Smooth muscle cell (in vitro differentiated cells): ENCODE results near the gene TNS1. TPM values are rescaled to one million over a fixed set of nuclear protein-coding genes. Genes with fewer than 3 reads are reported as not detected.

Experiments
- DNase-seq: peaks from one replicate; lab custom pipeline; 2025; ENCODE audit not compliant: unreplicated experiment; lab: John Stamatoyannopoulos, UW
- H2AFZ ChIP-seq: fragments of 200-600 bp; sonication (generic); 2 replicates; pipeline ENCODE4 v1.6.0; 2016; ENCODE audit warnings: antibody characterized with exemption, low read depth, mild to moderate bottlenecking
- H3F3A ChIP-seq: fragments of 200-600 bp; sonication (generic); 2 replicates; pipeline ENCODE4 v1.6.0; 2017; ENCODE audit warnings: antibody characterized with exemption, low read depth
- H3K27ac ChIP-seq: fragments of 200-600 bp; sonication (generic); 2 replicates; pipeline ENCODE4 v1.5.1; 2016; ENCODE audit warnings: low read depth, mild to moderate bottlenecking
- H3K27me3 ChIP-seq: fragments of 200-600 bp; sonication (generic); 2 replicates; pipeline ENCODE4 v1.6.1; 2016; ENCODE audit warnings: low read depth, mild to moderate bottlenecking
- H3K36me3 ChIP-seq: fragments of 200-600 bp; sonication (generic); 2 replicates; pipeline ENCODE4 v1.5.1; 2016; ENCODE audit warnings: low read depth
- H3K4me1 ChIP-seq: fragments of 200-600 bp; sonication (generic); 2 replicates; pipeline ENCODE4 v1.5.1; 2016; ENCODE audit warnings: low read depth
- H3K4me2 ChIP-seq: fragments of 200-600 bp; sonication (generic); 2 replicates; pipeline ENCODE4 v1.6.0; 2016; ENCODE audit warnings: mild to moderate bottlenecking
- H3K4me3 ChIP-seq: fragments of 200-600 bp; sonication (generic); 2 replicates; pipeline ENCODE4 v1.5.1; 2016; ENCODE audit warnings: mild to moderate bottlenecking
- H3K79me2 ChIP-seq: fragments of 200-600 bp; sonication (generic); 2 replicates; pipeline ENCODE4 v1.6.0; 2016; ENCODE audit warnings: low read depth, mild to moderate bottlenecking
- H3K9ac ChIP-seq: fragments of 200-600 bp; sonication (generic); 2 replicates; pipeline ENCODE4 v1.6.0; 2016; ENCODE audit warnings: low read depth
- H3K9me3 ChIP-seq: fragments of 200-600 bp; sonication (generic); replicated peaks from 2 replicates; pipeline ENCODE4 v1.5.1; 2016; ENCODE audit warnings: low read depth
- H4K20me1 ChIP-seq: fragments of 200-600 bp; sonication (generic); 2 replicates; pipeline ENCODE4 v1.6.0; 2016; ENCODE audit warnings: low read depth
- CTCF ChIP-seq: fragments of 200-600 bp; sonication (generic); IDR thresholded peaks from 2 replicates; pipeline ENCODE4 v1.5.1; 2017; ENCODE audit warnings: borderline replicate concordance, mild to moderate bottlenecking, antibody characterized with exemption; ENCODE audit not compliant: insufficient read depth, poor library complexity, severe bottlenecking
- WGBS: methylation state at CpG from one replicate; pipeline ENCODE4 v1.1.7; 2016; ENCODE audit warnings: low lambda C conversion rate; 5-methylcytosine and 5-hydroxymethylcytosine counted together
- polyA plus RNA-seq: library from polyadenylated mRNA; unstranded; fragments of >200 nt; fragmentation: Nextera tagmentation; extraction: Ambion mirVana; gene quantifications from 2 replicates; pipeline ENCODE4 v1.2.1, GENCODE V29; 2016
- total RNA-seq: library from RNA; depleted of rRNA; stranded (reverse); fragments of >200 nt; gene quantifications from 2 replicates; pipeline ENCODE4 v1.2.3, GENCODE V29; 2014

TNS1 gene
- total and polyA plus RNA-seq, 2 experiments from 2014 or later = 52.3 to 61.5 TPM

GRCh38 chr2:218002143-218002844 lies 501 bp downstream of the TNS1 start:
- H2AFZ ChIP-seq = no peak overlapping the region
- WGBS = 61% methylated on average over 12 of the region's 12 CpGs
- H3K9ac ChIP-seq = peak overlapping the region; percentile 29
- H4K20me1 ChIP-seq = peaks cover 40% of the 10 kb centered on the region
- H3F3A ChIP-seq = peaks cover 41% of the 10 kb centered on the region
- no peaks in the 10 kb centered on the region for H3K36me3 ChIP-seq
- peak overlapping the region; percentile 50 for H3K4me3 ChIP-seq
- peaks cover 37% of the 10 kb centered on the region for H3K4me1 ChIP-seq
- peak overlapping the region; percentile 97 for H3K27ac ChIP-seq
- no peaks in the 10 kb centered on the region for H3K9me3 ChIP-seq
- no peak for DNase-seq
- peak overlapping the region; percentile 93 for H3K4me2 ChIP-seq
- H3K27me3 ChIP-seq = no peaks in the 10 kb centered on the region
- peaks cover 63% of the 10 kb centered on the region for H3K79me2 ChIP-seq
- no peak for TF ChIP-seq CTCF

- DNase-seq = no peak
- H3K4me1 ChIP-seq = peaks cover 35% of the 10 kb centered on the region
- peaks cover 65% of the 10 kb centered on the region for H3K79me2 ChIP-seq
- H3K4me2 ChIP-seq = peak overlapping the region; percentile 93
- 53% methylated on average over 4 of the region's 4 CpGs for WGBS
- peak overlapping the region; percentile 29 for H3K9ac ChIP-seq
- TF ChIP-seq CTCF = no peak
- peaks cover 46% of the 10 kb centered on the region for H4K20me1 ChIP-seq
- H3K4me3 ChIP-seq = peak overlapping the region; percentile 50
- H3K27ac ChIP-seq = peak overlapping the region; percentile 97
- peaks cover 44% of the 10 kb centered on the region for H3F3A ChIP-seq
- H3K36me3 ChIP-seq = no peaks in the 10 kb centered on the region
- no peak overlapping the region for H2AFZ ChIP-seq
- H3K27me3 ChIP-seq = no peaks in the 10 kb centered on the region
- no peaks in the 10 kb centered on the region for H3K9me3 ChIP-seq
Observed at GRCh38 chr2:218001629-218002028, 1.2 kb downstream of the TNS1 start.

DNA sequence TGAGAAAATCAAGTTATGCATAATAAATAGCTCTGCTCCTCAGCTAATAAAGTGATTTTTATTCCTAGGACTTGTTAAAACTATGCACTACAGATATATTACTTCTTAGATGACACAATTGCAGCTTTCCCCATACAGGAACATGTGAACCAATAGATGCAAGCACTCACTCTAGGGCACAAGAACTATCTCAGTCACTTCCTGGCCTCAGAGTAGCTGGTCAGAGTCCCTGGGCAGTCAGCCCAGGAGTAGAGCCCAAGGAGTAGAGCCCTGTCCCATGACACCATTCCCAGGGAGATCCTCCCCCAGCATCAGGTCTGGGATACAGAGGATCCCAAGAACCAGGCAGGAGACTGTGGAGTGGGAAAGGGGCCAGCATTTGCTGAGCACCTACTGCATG lies 2.7 kb downstream of the TNS1 start:
- Histone ChIP-seq H3K9me3 (no peaks in the 10 kb centered on the region), H3K4me1 (peaks cover 38% of the 10 kb centered on the region), H3K79me2 (peaks cover 65% of the 10 kb centered on the region), H3K27ac (peak overlapping the region; percentile 97), H3K4me2 (peak overlapping the region; percentile 93), H2AFZ (no peak overlapping the region), H3K4me3 (no peak overlapping the region), H3K36me3 (no peaks in the 10 kb centered on the region), H4K20me1 (peaks cover 46% of the 10 kb centered on the region), H3F3A (peaks cover 40% of the 10 kb centered on the region), H3K27me3 (no peaks in the 10 kb centered on the region), H3K9ac (no peak overlapping the region)
- DNase-seq = no peak
- TF ChIP-seq CTCF = no peak

DNA sequence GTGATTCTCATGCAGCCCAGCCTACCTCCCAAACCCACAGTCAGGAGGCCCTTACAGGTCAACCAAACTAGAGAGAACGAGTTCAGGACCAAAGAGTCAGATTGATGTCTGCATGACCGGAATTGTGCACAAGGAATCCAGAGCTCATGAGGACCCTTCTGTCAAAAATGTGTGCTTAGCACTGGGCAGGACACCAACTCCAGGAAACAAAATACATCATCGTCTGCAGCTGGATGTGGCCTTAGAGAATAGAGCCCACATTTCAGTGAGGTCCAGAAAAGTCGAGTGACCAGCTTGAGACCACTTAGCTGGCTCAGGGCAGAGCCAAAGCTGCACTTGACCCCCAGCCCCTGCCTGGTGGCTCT lies 3.2 kb downstream of the TNS1 start:
- peaks cover 65% of the 10 kb centered on the region for H3K79me2 ChIP-seq

More for the DNA sequence above, 3.2 kb downstream of the TNS1 start:
- peak overlapping the region; percentile 93 for H3K4me2 ChIP-seq
- no peak overlapping the region for H2AFZ ChIP-seq
- TF ChIP-seq CTCF = no peak
- DNase-seq = no peak
- H3K36me3 ChIP-seq = no peaks in the 10 kb centered on the region
- H3K4me1 ChIP-seq = peaks cover 38% of the 10 kb centered on the region
- peaks cover 37% of the 10 kb centered on the region for H3F3A ChIP-seq
- peak overlapping the region; percentile 98 for H3K27ac ChIP-seq
- H4K20me1 ChIP-seq = peaks cover 46% of the 10 kb centered on the region
- H3K9ac ChIP-seq = no peak overlapping the region
- no peaks in the 10 kb centered on the region for H3K9me3 ChIP-seq
- WGBS = 74% methylated on average over 4 of the region's 4 CpGs
- H3K4me3 ChIP-seq = no peak overlapping the region
- H3K27me3 ChIP-seq = no peaks in the 10 kb centered on the region
